ENCODE results near the gene RAVER2. TPM values are rescaled to one million over a fixed set of nuclear protein-coding genes. Genes with fewer than 3 reads are reported as not detected.

RAVER2 gene
- polyA plus RNA-seq, 1 experiment: 5.5 TPM

- no peak for DNase-seq (ENCODE audit: low read depth, low spot score)
- Histone ChIP-seq H3K9me3 (ENCODE audit: control insufficient read depth, insufficient read depth, low read length) (no peaks in the 10 kb centered on the region), H3K27ac (ENCODE audit: low read depth, low read length) (no peak overlapping the region), H3K4me3 (ENCODE audit: low read depth, low read length) (no peak overlapping the region), H3K27me3 (ENCODE audit: control insufficient read depth, insufficient read depth, low read length) (no peaks in the 10 kb centered on the region)
- CTCF ChIA-PET: no interaction called here
- POLR2A ChIA-PET: no interaction called here
- no peak for TF ChIP-seq CTCF (IDR thresholded peaks at IDR 0.05; ENCODE audit: low read depth, low read length)
Measured at GRCh38 chr1:64755361-64755760, 10.5 kb downstream of the RAVER2 start.

GRCh38 chr1:64756770-64757169 is 11.9 kb downstream of the RAVER2 start:
- Histone ChIP-seq H3K27me3 (ENCODE audit: control insufficient read depth, insufficient read depth, low read length) (no peaks in the 10 kb centered on the region), H3K9me3 (ENCODE audit: control insufficient read depth, insufficient read depth, low read length) (no peaks in the 10 kb centered on the region), H3K4me3 (ENCODE audit: low read depth, low read length) (no peak overlapping the region), H3K27ac (ENCODE audit: low read depth, low read length) (no peak overlapping the region)
- no peak for DNase-seq (ENCODE audit: low read depth, low spot score)
- no peak for TF ChIP-seq CTCF (IDR thresholded peaks at IDR 0.05; ENCODE audit: low read depth, low read length)
- ChIA-PET POLR2A (no interaction called here), CTCF (interaction anchor here (1.2 kb wide), 1 partner anchor 11 kb away, joined by 3 read pairs; no protein-coding TSS in a partner anchor)

GRCh38 chr1:64757213-64757612 is 12.3 kb downstream of the RAVER2 start:
- Histone ChIP-seq H3K4me3 (ENCODE audit: low read depth, low read length) (no peak overlapping the region), H3K27me3 (ENCODE audit: control insufficient read depth, insufficient read depth, low read length) (no peaks in the 10 kb centered on the region), H3K27ac (ENCODE audit: low read depth, low read length) (no peak overlapping the region), H3K9me3 (ENCODE audit: control insufficient read depth, insufficient read depth, low read length) (no peaks in the 10 kb centered on the region)
- TF ChIP-seq CTCF (IDR thresholded peaks at IDR 0.05; ENCODE audit: low read depth, low read length): no peak
- DNase-seq (ENCODE audit: low read depth, low spot score): no peak
- ChIA-PET CTCF (no interaction called here), POLR2A (no interaction called here)

- Histone ChIP-seq H3K9me3 (ENCODE audit: control insufficient read depth, insufficient read depth, low read length) (no peaks in the 10 kb centered on the region), H3K27ac (ENCODE audit: low read depth, low read length) (no peak overlapping the region), H3K27me3 (ENCODE audit: control insufficient read depth, insufficient read depth, low read length) (no peaks in the 10 kb centered on the region), H3K4me3 (ENCODE audit: low read depth, low read length) (no peak overlapping the region)
- ChIA-PET POLR2A (no interaction called here), CTCF (no interaction called here)
- no peak for DNase-seq (ENCODE audit: low read depth, low spot score)
- no peak for TF ChIP-seq CTCF (IDR thresholded peaks at IDR 0.05; ENCODE audit: low read depth, low read length)
Measured at GRCh38 chr1:64758233-64758632, 13.4 kb downstream of the RAVER2 start.

GRCh38 chr1:64759968-64760367 is 15.1 kb downstream of the RAVER2 start:
- H3K27ac ChIP-seq (ENCODE audit: low read depth, low read length): no peak overlapping the region
- no peak overlapping the region for H3K4me3 ChIP-seq (ENCODE audit: low read depth, low read length)
- ChIA-PET POLR2A (no interaction called here), CTCF (no interaction called here)
- TF ChIP-seq CTCF (IDR thresholded peaks at IDR 0.05; ENCODE audit: low read depth, low read length): no peak
- no peaks in the 10 kb centered on the region for H3K9me3 ChIP-seq (ENCODE audit: control insufficient read depth, insufficient read depth, low read length)
- DNase-seq (ENCODE audit: low read depth, low spot score): no peak
- H3K27me3 ChIP-seq (ENCODE audit: control insufficient read depth, insufficient read depth, low read length): no peaks in the 10 kb centered on the region

Data from AG04450 (cell line).